ENCODE results near the gene PRAMEF7.
"Not testable (repeated sequence)": the region's sequence is repeated elsewhere in the genome, so short reads cannot be mapped to it uniquely, and the experiment has no call there.

GRCh38 chr1:12903793-12904572 is 12.4 kb upstream of the PRAMEF7 start:
- TF ChIP-seq CTCF (IDR thresholded peaks at IDR 0.05; ENCODE audit: insufficient read depth, low read depth, low read length); EZH2 (IDR thresholded peaks at IDR 0.05; ENCODE audit: insufficient read depth, low read length): not testable (repeated sequence)
